ENCODE results near the gene SRR. TPM values are rescaled to one million over a fixed set of nuclear protein-coding genes. Genes with fewer than 3 reads are reported as not detected.
"Not testable (repeated sequence)": the region's sequence is repeated elsewhere in the genome, so short reads cannot be mapped to it uniquely, and the experiment has no call there.

The SRR gene
- total RNA-seq (2014; rRNA removed; shearing (Covaris generic)) = 7.7 and 9.0 TPM in 2 replicates
- 4.3 and 4.5 TPM in 2 replicates for polyA plus RNA-seq (2015; cell fraction: cytosol; rRNA removed)
- polyA plus RNA-seq (2015; cell fraction: nucleus; rRNA removed) = 0.60 and 2.2 TPM in 2 replicates

GRCh38 chr17:2303204-2304188 is at the start of gene SRR, which contains the start of gene SMG6:
Gene SRR (plus strand): TSS chr17:2303950. CDS start chr17:2315561, 11,611 bp downstream.
Gene SMG6 (minus strand): TSS chr17:2303785. CDS start chr17:2303720, 65 bp downstream.
- DNase-seq (ENCODE audit: low read depth, low spot score) = peak; percentile 87
- in situ Hi-C loops (cut with HindIII; ENCODE audit: low pct_unique_long_range_greater_than_20kb, low sequenced_read_pairs) = no loop called here

- DNase-seq (ENCODE audit: low read depth, low spot score); in situ Hi-C loops (cut with HindIII; ENCODE audit: low pct_unique_long_range_greater_than_20kb, low sequenced_read_pairs): not testable (repeated sequence)
These were observed 44.9 kb upstream of the SRR start for GRCh38 chr17:2258830-2259229.

GRCh38 chr17:2259769-2260536 is 43.8 kb upstream of the SRR start:
- no peak for DNase-seq (ENCODE audit: low read depth, low spot score)
- in situ Hi-C loops (cut with HindIII; ENCODE audit: low pct_unique_long_range_greater_than_20kb, low sequenced_read_pairs) = no loop called here

GRCh38 chr17:2262135-2262587 is 41.6 kb upstream of the SRR start:
- in situ Hi-C loops (cut with HindIII; ENCODE audit: low pct_unique_long_range_greater_than_20kb, low sequenced_read_pairs) = no loop called here
- no peak for DNase-seq (ENCODE audit: low read depth, low spot score)

GRCh38 chr17:2263183-2264066 is 40.3 kb upstream of the SRR start:
- in situ Hi-C loops (cut with HindIII; ENCODE audit: low pct_unique_long_range_greater_than_20kb, low sequenced_read_pairs) = no loop called here

GRCh38 chr17:2264067-2264860 is 39.5 kb upstream of the SRR start:
- in situ Hi-C loops (cut with HindIII; ENCODE audit: low pct_unique_long_range_greater_than_20kb, low sequenced_read_pairs) = no loop called here
- DNase-seq (ENCODE audit: low read depth, low spot score) = no peak

More at GRCh38 chr17:2263183-2264066, 40.3 kb upstream of the SRR start:
- no peak for DNase-seq (ENCODE audit: low read depth, low spot score)

- in situ Hi-C loops (cut with HindIII; ENCODE audit: low pct_unique_long_range_greater_than_20kb, low sequenced_read_pairs); DNase-seq (ENCODE audit: low read depth, low spot score): not testable (repeated sequence)
These were observed 38.6 kb upstream of the SRR start for GRCh38 chr17:2265166-2265565.

- in situ Hi-C loops (cut with HindIII; ENCODE audit: low pct_unique_long_range_greater_than_20kb, low sequenced_read_pairs) = no loop called here
- no peak for DNase-seq (ENCODE audit: low read depth, low spot score)
These were observed 37.5 kb upstream of the SRR start for GRCh38 chr17:2266045-2266864.

- in situ Hi-C loops (cut with HindIII; ENCODE audit: low pct_unique_long_range_greater_than_20kb, low sequenced_read_pairs) = no loop called here
- DNase-seq (ENCODE audit: low read depth, low spot score) = no peak
These were observed 36.9 kb upstream of the SRR start for GRCh38 chr17:2266865-2267228.

- in situ Hi-C loops (cut with HindIII; ENCODE audit: low pct_unique_long_range_greater_than_20kb, low sequenced_read_pairs) = no loop called here
- DNase-seq (ENCODE audit: low read depth, low spot score) = no peak
These were observed 36.4 kb upstream of the SRR start for GRCh38 chr17:2267354-2267753.

GRCh38 chr17:2271985-2272702 is 31.6 kb upstream of the SRR start:
- no peak for DNase-seq (ENCODE audit: low read depth, low spot score)
- in situ Hi-C loops (cut with HindIII; ENCODE audit: low pct_unique_long_range_greater_than_20kb, low sequenced_read_pairs) = no loop called here

- in situ Hi-C loops (cut with HindIII; ENCODE audit: low pct_unique_long_range_greater_than_20kb, low sequenced_read_pairs) = no loop called here
- no peak for DNase-seq (ENCODE audit: low read depth, low spot score)
These were observed 29.3 kb upstream of the SRR start for GRCh38 chr17:2274414-2274813.

GRCh38 chr17:2275722-2276121 is 28.0 kb upstream of the SRR start:
- in situ Hi-C loops (cut with HindIII; ENCODE audit: low pct_unique_long_range_greater_than_20kb, low sequenced_read_pairs) = no loop called here
- no peak for DNase-seq (ENCODE audit: low read depth, low spot score)

GRCh38 chr17:2277429-2278170 is 26.1 kb upstream of the SRR start:
- no peak for DNase-seq (ENCODE audit: low read depth, low spot score)
- in situ Hi-C loops (cut with HindIII; ENCODE audit: low pct_unique_long_range_greater_than_20kb, low sequenced_read_pairs) = no loop called here

- no peak for DNase-seq (ENCODE audit: low read depth, low spot score)
- in situ Hi-C loops (cut with HindIII; ENCODE audit: low pct_unique_long_range_greater_than_20kb, low sequenced_read_pairs) = no loop called here
These were observed 24.0 kb upstream of the SRR start for GRCh38 chr17:2279707-2280106.

Data from SK-MEL-5 (cell line).